Measurements from ENCODE around the gene PRCC. TPM values are rescaled to one million over a fixed set of nuclear protein-coding genes. Genes with fewer than 3 reads are reported as not detected.

The PRCC gene, protein sequence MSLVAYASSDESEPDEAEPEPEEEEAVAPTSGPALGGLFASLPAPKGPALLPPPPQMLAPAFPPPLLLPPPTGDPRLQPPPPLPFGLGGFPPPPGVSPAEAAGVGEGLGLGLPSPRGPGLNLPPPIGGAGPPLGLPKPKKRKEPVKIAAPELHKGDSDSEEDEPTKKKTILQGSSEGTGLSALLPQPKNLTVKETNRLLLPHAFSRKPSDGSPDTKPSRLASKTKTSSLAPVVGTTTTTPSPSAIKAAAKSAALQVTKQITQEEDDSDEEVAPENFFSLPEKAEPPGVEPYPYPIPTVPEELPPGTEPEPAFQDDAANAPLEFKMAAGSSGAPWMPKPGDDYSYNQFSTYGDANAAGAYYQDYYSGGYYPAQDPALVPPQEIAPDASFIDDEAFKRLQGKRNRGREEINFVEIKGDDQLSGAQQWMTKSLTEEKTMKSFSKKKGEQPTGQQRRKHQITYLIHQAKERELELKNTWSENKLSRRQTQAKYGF
- total RNA-seq = 10 to 100 TPM; 44.5 to 72.1 TPM

DNA sequence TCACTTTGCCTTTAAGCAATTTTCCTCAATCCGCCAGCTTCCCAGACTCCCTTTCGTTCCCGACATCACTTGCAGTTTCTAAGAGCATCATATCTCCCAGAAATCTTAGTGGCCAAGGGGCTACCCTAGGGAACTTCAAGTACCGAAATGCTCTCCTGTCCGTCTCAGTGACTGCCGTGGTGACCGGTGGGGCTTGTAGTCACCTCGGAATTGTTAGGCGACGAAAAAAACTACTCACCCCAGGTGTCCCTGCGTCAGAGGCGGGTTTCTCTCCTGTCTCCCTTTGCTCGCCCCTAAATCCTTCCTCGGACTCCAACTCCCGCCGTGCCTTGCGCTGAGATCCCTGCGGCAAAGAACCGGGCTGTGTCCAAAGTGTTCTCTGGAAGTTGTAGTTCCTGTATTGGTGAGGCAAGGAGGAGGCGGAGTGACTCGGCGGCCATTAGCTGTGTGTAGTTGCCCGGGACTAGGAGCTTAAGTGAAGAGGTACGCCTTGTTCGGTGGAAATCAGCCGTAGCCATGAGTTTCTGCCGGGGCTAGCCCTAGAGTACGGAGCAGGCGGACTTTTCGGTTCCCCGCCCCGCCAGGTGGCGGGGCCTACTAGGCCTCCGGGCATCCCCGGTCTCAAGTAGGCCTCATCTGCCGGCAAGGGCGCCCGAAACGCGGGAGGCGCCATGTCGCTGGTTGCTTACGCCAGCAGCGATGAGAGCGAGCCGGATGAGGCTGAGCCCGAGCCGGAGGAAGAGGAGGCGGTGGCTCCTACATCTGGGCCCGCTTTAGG, at the start of gene PRCC:
Gene PRCC, plus strand, starts transcription at position 435 of the 778 bp plus-strand sequence. Its CDS starts 237 bp downstream, at position 672.
- ATAC-seq = peak; percentile 87 to 96
- Mint-ChIP-seq H3K9me3 (no peaks in the 10 kb centered on the region), H3K36me3 (peaks cover 25 to 27% of the 10 kb centered on the region in 2 donors)

DNA sequence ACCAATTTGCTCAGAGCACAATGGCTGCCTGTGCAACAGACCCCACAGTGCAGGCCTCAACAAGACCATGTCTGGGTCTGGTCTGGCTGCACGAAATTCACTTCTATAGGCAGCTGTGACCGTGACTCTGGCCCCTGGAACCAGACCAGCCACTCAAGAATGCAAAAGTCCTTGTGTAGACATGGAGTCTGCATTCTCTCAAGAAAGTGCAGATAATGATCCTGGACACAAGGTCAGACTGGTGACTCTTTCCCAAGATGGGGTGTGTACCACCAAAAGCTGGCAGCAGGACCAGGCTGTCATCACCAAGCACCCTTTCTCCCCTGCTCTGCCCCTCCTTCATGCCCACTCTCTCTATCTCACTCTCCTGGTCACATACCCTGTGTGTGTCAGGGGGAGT, 46.2 kb upstream of the PRCC start:
- Mint-ChIP-seq H3K27ac (peak overlapping the region; percentile 58 to 93), H3K9me3 (no peaks in the 10 kb centered on the region), H3K36me3 (peaks cover 15 to 18% of the 10 kb centered on the region in 2 donors)
- no peak for ATAC-seq
- no peak for DNase-seq (ENCODE audit: low spot score in 2 of 2)

More for the DNA sequence above, at the start of gene PRCC:
- DNase-seq (ENCODE audit: low spot score in 2 of 2) = peak; percentile 89 to 92
- peak within 1 kb of the TSS in 1 of 2 donors; percentile 88 for H3K27ac Mint-ChIP-seq

- ATAC-seq = peak in 1 of 2 donors; percentile 48
- DNase-seq (ENCODE audit: low spot score in 2 of 2) = no peak
Observed at GRCh38 chr1:156721535-156721934, 45.8 kb upstream of the PRCC start.

GRCh38 chr1:156725683-156726280, 41.6 kb upstream of the PRCC start:
- H3K9me3 Mint-ChIP-seq = no peaks in the 10 kb centered on the region
- peaks cover 28 to 31% of the 10 kb centered on the region in 2 donors for H3K36me3 Mint-ChIP-seq
- ATAC-seq (peak; percentile 31 to 36), DNase-seq (ENCODE audit: low spot score in 2 of 2) (peak; percentile 81 to 84)
- H3K27ac Mint-ChIP-seq = no peak overlapping the region

More at GRCh38 chr1:156721535-156721934, 45.8 kb upstream of the PRCC start:
- H3K27ac Mint-ChIP-seq = peak overlapping the region; percentile 58 to 93
- H3K9me3 Mint-ChIP-seq = no peaks in the 10 kb centered on the region
- H3K36me3 Mint-ChIP-seq = peaks cover 15 to 18% of the 10 kb centered on the region in 2 donors

GRCh38 chr1:156726549-156727226, 40.6 kb upstream of the PRCC start:
- H3K27ac Mint-ChIP-seq = no peak overlapping the region
- DNase-seq (ENCODE audit: low spot score in 2 of 2) = peak in 1 of 2 donors; percentile 66
- no peak for ATAC-seq
- H3K9me3 Mint-ChIP-seq = no peaks in the 10 kb centered on the region
- peaks cover 28 to 31% of the 10 kb centered on the region in 2 donors for H3K36me3 Mint-ChIP-seq

GRCh38 chr1:156727492-156727891, 39.8 kb upstream of the PRCC start:
- ATAC-seq (no peak), DNase-seq (ENCODE audit: low spot score in 2 of 2) (no peak)
- Mint-ChIP-seq H3K27ac (no peak overlapping the region), H3K36me3 (peaks cover 28 to 31% of the 10 kb centered on the region in 2 donors), H3K9me3 (no peaks in the 10 kb centered on the region)

DNA sequence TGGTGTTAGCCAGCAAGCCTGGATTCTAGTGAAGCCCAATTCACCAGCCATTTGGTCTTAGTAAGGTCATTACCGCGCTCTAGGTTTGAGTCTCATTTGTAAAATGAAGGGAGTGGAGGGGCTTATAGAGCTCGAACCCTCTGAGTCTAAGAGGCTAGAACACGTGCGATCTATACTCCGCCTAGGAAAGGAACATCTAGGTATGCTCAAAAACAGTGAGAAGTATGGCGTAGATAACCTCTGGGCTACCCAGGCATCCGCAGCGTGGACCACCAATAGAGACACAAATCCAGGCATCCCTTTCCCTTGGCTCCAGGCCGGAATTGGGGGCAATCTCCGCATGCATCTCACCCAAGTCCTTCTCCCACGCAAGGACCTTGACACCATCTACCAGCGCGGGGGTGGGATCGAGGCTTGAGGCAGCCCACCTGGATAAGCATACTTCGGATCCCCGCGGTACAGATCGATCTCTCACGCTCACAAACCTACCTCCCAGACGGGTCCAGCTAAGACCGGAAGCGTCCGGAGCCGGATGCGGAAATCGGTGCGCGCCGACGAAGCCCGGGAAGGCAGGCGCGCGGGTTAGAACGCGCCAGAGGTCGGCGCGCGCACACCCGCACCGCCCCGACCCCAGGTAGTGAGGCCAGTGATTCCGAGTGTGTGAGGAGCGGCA, 39.3 kb upstream of the PRCC start, which contains the start of gene METTL25B:
Gene METTL25B, plus strand, starts transcription at position 544 of the 673 bp plus-strand sequence. CDS start 636 bp downstream, outside the sequence.
- Mint-ChIP-seq H3K9me3 (no peaks in the 10 kb centered on the region), H3K27ac (peak within 1 kb of the TSS in 1 of 2 donors; percentile 100), H3K36me3 (peaks cover 28 to 31% of the 10 kb centered on the region in 2 donors)
- peak; percentile 80 to 88 for DNase-seq (ENCODE audit: low spot score in 2 of 2)
- peak; percentile 75 to 80 for ATAC-seq

GRCh38 chr1:156728599-156729462, 38.5 kb upstream of the PRCC start, which contains the start of gene ISG20L2:
Gene ISG20L2 (minus strand): TSS chr1:156728766. CDS start chr1:156727652, 1,114 bp downstream.
- peak; percentile 94 to 95 for ATAC-seq
- H3K9me3 Mint-ChIP-seq = no peaks in the 10 kb centered on the region
- H3K36me3 Mint-ChIP-seq = peaks cover 20 to 23% of the 10 kb centered on the region in 2 donors
- H3K27ac Mint-ChIP-seq = peak within 1 kb of the TSS in 1 of 2 donors; percentile 100
- peak; percentile 85 to 95 for DNase-seq (ENCODE audit: low spot score in 2 of 2)

DNA sequence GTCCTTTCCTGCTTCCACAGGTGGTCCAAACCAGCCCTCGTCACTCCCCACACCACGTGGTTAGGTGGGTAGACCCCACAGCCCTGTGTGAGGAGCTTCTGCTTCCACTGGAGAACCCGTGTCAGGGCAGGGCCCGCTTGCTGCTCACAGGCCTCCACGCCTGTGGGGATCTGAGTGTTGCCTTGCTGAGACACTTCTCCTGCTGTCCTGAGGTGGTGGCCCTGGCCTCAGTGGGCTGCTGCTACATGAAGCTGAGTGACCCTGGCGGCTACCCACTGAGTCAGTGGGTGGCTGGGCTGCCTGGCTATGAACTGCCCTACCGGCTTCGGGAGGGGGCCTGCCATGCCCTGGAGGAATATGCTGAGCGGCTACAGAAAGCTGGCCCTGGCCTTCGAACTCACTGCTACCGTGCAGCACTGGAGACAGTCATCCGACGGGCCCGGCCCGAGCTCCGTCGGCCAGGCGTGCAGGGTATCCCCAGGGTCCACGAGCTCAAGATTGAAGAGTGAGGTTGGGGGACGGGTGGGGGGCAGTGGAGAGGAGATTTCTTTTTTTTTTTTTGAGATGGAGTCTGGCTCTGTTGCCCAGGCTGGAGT, 33.2 kb upstream of the PRCC start:
- peaks cover 13 to 19% of the 10 kb centered on the region in 2 donors for H3K36me3 Mint-ChIP-seq
- DNase-seq (ENCODE audit: low spot score in 2 of 2) (no peak), ATAC-seq (no peak)
- H3K27ac Mint-ChIP-seq = no peak overlapping the region
- no peaks in the 10 kb centered on the region for H3K9me3 Mint-ChIP-seq

GRCh38 chr1:156738407-156738806, 28.9 kb upstream of the PRCC start:
- peaks cover 17 to 34% of the 10 kb centered on the region in 2 donors for H3K36me3 Mint-ChIP-seq
- ATAC-seq (no peak), DNase-seq (ENCODE audit: low spot score in 2 of 2) (no peak)
- no peaks in the 10 kb centered on the region for H3K9me3 Mint-ChIP-seq
- H3K27ac Mint-ChIP-seq = peak overlapping the region; percentile 11 to 47

- H3K9me3 Mint-ChIP-seq = no peaks in the 10 kb centered on the region
Observed at GRCh38 chr1:156738916-156739315, 28.4 kb upstream of the PRCC start.

DNA sequence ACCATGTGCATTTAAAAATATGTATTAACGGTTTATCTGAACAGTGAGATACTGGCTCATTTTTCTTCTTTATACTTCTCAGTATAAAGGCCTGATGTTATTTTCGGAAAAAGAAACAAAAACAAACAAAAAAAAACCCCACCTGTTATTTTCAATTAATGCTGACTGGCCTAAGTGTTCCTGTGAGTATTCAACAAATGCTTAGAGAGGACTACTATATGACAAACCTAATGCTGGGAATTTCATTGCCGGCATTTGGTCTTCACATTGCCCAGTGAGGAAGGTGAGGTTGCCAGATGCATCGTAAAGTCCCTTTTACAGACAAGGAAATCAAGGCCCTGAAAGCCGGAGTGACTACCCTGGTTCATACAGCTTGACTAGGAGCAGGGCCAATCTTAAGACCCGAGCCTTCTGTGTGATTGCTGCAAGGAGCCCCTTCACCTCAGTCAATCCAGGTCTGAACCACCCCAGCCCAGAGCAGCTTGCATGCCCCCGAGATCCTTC, 27.0 kb upstream of the PRCC start:
- no peaks in the 10 kb centered on the region for H3K9me3 Mint-ChIP-seq
- peaks cover 17 to 43% of the 10 kb centered on the region in 2 donors for H3K36me3 Mint-ChIP-seq
- peak overlapping the region; percentile 94 to 98 for H3K27ac Mint-ChIP-seq
- DNase-seq (ENCODE audit: low spot score in 2 of 2) = no peak
- peak in 1 of 2 donors; percentile 9 for ATAC-seq

More at GRCh38 chr1:156738916-156739315, 28.4 kb upstream of the PRCC start:
- Mint-ChIP-seq H3K36me3 (peaks cover 17 to 38% of the 10 kb centered on the region in 2 donors), H3K27ac (peak overlapping the region in 1 of 2 donors; percentile 47)
- no peak for DNase-seq (ENCODE audit: low spot score in 2 of 2)
- no peak for ATAC-seq

DNA sequence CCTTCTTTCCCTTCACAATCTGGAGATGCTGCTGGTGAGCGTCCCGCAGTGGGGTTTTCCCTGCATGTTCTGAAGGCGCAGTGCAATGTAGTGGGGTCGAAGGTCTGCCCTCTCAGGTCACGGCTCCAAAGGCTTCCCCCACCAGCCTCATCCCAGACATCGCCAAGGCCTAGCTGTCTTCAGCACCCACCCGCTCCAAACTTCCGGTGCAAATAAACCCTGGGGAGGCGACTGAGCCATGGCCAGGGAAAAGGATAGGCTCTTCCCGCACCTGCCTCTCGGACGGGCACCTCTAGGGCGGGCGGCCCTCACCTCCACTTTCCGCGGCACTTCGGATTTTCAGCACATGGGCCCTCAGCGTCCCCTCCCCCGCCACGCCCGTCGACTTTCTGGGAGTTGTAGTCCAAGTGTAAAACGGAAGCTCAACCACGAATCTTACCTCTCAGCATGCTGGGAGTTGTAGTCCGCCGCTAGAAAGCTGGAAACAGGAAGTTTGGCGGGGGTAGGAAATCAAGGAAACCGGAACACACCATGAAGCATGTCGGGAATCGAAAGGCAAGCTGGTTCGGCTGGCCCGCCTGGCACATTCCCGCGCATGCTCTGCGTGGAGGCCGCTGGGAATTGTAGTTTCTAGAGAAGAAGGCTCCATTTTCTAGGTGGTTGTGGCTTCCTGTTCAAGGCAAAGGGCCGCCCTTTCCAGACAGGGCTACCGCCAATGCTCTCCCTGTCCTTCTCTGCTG, 26.4 kb upstream of the PRCC start, which contains the start of gene MRPL24:
Gene MRPL24, minus strand, starts transcription at position 348 of the 740 bp plus-strand sequence. CDS start 2,384 bp downstream, outside the sequence.
- peaks cover 17 to 47% of the 10 kb centered on the region in 2 donors for H3K36me3 Mint-ChIP-seq
- DNase-seq (ENCODE audit: low spot score in 2 of 2) (peak; percentile 94 to 97), ATAC-seq (peak; percentile 89 to 90)
- no peaks in the 10 kb centered on the region for H3K9me3 Mint-ChIP-seq
- H3K27ac Mint-ChIP-seq = peak within 1 kb of the TSS; percentile 94 to 98
